ENCODE results near the gene GNB2. TPM values are rescaled to one million over a fixed set of nuclear protein-coding genes. Genes with fewer than 3 reads are reported as not detected.
A peak's percentile ranks its signal among the peaks of the same experiment; 100 is the strongest.
"Not testable (repeated sequence)": the region's sequence is repeated elsewhere in the genome, so short reads cannot be mapped to it uniquely, and the experiment has no call there.

GNB2 gene
- total RNA-seq, 2 donors from 2014 or later: 292 to 312 TPM

DNA sequence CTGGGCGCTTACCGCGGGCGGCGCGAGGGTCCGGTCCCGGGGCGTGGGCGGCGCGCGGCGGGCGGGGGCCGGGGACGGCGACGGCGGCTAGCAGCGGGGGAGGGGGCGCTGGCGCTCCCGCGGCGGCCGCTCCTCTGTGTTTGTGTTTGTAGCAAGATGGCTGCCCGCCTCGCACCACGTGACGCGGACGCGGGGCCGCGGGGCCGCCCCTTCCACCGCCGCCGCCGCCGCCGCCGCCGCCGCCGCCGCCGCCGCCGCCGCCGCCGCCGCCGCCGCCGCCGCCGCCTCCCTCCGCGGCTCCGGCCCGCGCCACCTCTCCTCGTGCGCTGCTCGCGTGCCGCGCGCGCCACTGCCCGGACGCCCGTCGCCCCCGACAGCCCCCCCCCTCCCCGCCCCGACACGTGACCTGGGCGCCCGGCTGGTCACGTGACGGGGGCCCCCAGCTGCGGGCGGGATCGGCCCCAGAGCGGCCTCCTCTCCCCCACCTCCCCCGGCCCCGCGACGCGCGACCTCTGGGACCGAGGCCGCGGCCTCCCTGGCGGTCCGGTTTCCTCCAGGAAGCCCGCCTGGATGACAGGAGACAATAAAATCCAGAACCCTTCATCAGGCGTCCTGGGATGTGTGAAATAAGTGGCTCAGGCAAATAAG is 20.7 kb downstream of the GNB2 start, which contains the start of gene GIGYF1:
TSS of gene GIGYF1 (minus strand) at position 153 of the 648 bp plus-strand sequence. CDS start 6,012 bp downstream, outside the sequence.
- H3K27me3 ChIP-seq: no peaks in the 10 kb centered on the region
- H3K36me3 ChIP-seq: no peaks in the 10 kb centered on the region
- peak within 1 kb of the TSS; percentile 87 for H3K4me3 ChIP-seq
- peak within 1 kb of the TSS; percentile 78 to 91 for H3K9ac ChIP-seq (ENCODE audit: low read depth in 2 of 2, low read length in 2 of 2)
- intact Hi-C loops (cut with DNase I): loop anchor here (5.0 kb wide), 1 partner anchor 227 kb away; no protein-coding TSS in a partner anchor
- DNase-seq: peak; percentile 72
- TF ChIP-seq, protein P1, sequence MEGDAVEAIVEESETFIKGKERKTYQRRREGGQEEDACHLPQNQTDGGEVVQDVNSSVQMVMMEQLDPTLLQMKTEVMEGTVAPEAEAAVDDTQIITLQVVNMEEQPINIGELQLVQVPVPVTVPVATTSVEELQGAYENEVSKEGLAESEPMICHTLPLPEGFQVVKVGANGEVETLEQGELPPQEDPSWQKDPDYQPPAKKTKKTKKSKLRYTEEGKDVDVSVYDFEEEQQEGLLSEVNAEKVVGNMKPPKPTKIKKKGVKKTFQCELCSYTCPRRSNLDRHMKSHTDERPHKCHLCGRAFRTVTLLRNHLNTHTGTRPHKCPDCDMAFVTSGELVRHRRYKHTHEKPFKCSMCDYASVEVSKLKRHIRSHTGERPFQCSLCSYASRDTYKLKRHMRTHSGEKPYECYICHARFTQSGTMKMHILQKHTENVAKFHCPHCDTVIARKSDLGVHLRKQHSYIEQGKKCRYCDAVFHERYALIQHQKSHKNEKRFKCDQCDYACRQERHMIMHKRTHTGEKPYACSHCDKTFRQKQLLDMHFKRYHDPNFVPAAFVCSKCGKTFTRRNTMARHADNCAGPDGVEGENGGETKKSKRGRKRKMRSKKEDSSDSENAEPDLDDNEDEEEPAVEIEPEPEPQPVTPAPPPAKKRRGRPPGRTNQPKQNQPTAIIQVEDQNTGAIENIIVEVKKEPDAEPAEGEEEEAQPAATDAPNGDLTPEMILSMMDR (IDR thresholded peaks at IDR 0.05): no peak
- peak within 1 kb of the TSS; percentile 62 for H3K27ac ChIP-seq
- H3K4me1 ChIP-seq: peaks cover 19% of the 10 kb centered on the region
- no peaks in the 10 kb centered on the region for H3K9me3 ChIP-seq

DNA sequence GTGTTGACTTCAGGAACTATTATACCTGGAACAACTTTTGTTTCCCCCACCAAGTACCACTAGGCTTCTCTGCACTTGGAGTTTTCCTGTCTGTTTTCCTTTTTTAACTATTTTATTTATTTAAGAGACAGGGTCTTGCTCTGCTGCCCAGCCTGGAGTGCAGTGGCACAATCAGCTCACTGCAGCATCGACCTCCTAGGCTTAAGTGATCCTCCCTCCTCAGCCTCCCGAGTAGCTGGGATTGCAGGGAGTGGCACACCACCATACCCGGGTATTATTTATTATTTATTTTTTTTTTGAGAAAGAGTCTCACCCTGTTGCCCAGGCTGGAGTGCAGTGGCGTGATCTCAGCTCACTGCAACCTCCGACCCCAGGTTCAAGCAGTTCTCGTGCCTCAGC is 22.6 kb downstream of the GNB2 start:
- peaks cover 19% of the 10 kb centered on the region for H3K4me1 ChIP-seq
- H3K27me3 ChIP-seq: no peaks in the 10 kb centered on the region
- H3K27ac ChIP-seq: no peak overlapping the region
- no peak overlapping the region for H3K4me3 ChIP-seq
- no peaks in the 10 kb centered on the region for H3K36me3 ChIP-seq
- intact Hi-C loops (cut with DNase I): no loop called here
- H3K9me3 ChIP-seq: no peaks in the 10 kb centered on the region
- no peak overlapping the region for H3K9ac ChIP-seq (ENCODE audit: low read depth in 2 of 2, low read length in 2 of 2)
- DNase-seq: no peak
- TF ChIP-seq, protein P1 (IDR thresholded peaks at IDR 0.05): no peak

DNA sequence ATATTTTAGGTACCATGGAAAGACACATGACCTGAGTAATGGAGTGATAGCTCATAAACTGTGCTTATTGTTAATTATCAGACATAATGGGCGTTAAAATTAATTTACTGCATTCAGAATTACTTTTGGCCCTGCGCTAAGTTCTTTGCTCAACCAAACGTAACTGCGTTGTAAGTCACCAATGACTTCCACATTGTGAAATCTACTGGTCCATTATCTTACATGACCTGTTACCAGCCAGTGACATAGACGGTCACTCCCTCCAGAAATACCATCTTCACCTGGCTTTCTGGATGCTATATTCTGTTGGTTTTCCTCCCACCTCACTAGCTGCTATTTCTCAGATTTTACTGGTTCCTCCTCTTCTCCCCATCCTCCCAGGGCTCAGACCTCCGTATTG is 25.5 kb downstream of the GNB2 start:
- no peak for DNase-seq
- Histone ChIP-seq H3K36me3 (no peaks in the 10 kb centered on the region), H3K4me3 (no peak overlapping the region), H3K9me3 (no peaks in the 10 kb centered on the region), H3K4me1 (no peaks in the 10 kb centered on the region), H3K9ac (ENCODE audit: low read depth in 2 of 2, low read length in 2 of 2) (no peak overlapping the region), H3K27ac (no peak overlapping the region), H3K27me3 (no peaks in the 10 kb centered on the region)
- intact Hi-C loops (cut with DNase I): no loop called here
- TF ChIP-seq, protein P1 (IDR thresholded peaks at IDR 0.05): no peak

GRCh38 chr7:100701089-100701488 is 27.5 kb downstream of the GNB2 start:
- H3K27ac ChIP-seq; H3K4me1 ChIP-seq; DNase-seq; H3K9ac ChIP-seq (ENCODE audit: low read depth in 2 of 2, low read length in 2 of 2); H3K9me3 ChIP-seq; intact Hi-C loops (cut with DNase I); H3K27me3 ChIP-seq; H3K4me3 ChIP-seq; H3K36me3 ChIP-seq: not testable (repeated sequence)

DNA sequence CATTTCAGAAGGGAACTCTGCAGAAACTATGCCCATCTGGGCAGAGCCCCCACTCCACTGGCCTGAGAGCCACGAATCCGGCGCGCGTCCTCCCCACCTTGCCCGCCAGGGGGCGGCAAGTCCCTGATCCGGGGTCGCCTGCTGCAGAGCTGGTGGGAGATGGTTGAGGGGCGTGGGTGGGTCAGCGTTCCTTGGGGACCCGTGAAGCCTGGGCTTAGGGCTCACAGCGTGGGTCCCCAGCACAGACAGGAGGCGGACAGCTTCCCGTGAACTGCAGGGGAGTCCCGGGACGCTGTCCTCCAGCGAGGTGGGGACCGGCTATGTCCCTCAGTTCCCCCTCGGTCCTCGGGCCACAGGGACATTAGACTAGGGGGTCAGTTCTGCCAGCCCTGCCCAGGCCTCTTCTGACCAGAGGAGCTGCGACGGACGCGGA is 31.8 kb downstream of the GNB2 start:
- no peaks in the 10 kb centered on the region for H3K36me3 ChIP-seq
- peak overlapping the region; percentile 70 to 95 for H3K9ac ChIP-seq (ENCODE audit: low read depth in 2 of 2, low read length in 2 of 2)
- H3K27me3 ChIP-seq: no peaks in the 10 kb centered on the region
- no peaks in the 10 kb centered on the region for H3K9me3 ChIP-seq
- H3K27ac ChIP-seq: peak overlapping the region; percentile 90
- peak; percentile 86 for DNase-seq
- H3K4me1 ChIP-seq: peaks cover 10% of the 10 kb centered on the region
- H3K4me3 ChIP-seq: peak overlapping the region; percentile 62
- intact Hi-C loops (cut with DNase I): loop anchor here (5.0 kb wide), 1 partner anchor 147 kb away; the partner anchor contains the start of gene SLC12A9
- TF ChIP-seq, protein P1 (IDR thresholded peaks at IDR 0.05): peak; percentile 98
